SK-N-SH (cell line): ENCODE results near the gene CA7. TPM values are rescaled to one million over a fixed set of nuclear protein-coding genes. Genes with fewer than 3 reads are reported as not detected.

ENCODE experiments used
- CTCF ChIA-PET: fragments of 300-600, 350-600 bp; formaldehyde crosslinking; extraction: SDS; loops from one replicate; lab custom pipeline; 2021; lab: Yijun Ruan, JAX
- POLR2A ChIA-PET: fragments of 350-600 bp; sonication (Branson Sonifier 250); formaldehyde crosslinking; extraction: SDS; loops from one replicate; lab custom pipeline; 2020; ENCODE audit warnings: antibody characterized with exemption, inconsistent platforms; lab: Yijun Ruan, JAX
- DNase-seq: peaks from one replicate; pipeline ENCODE4 v3.0.0; 2012
- H2AFZ ChIP-seq: fragments of 200-600 bp; sonication (generic); 2 replicates; pipeline ENCODE4 v1.8.1; 2016; ENCODE audit warnings: antibody characterized with exemption, mild to moderate bottlenecking, low read depth
- H3F3A ChIP-seq: fragments of 200-600 bp; sonication (generic); replicated peaks from 2 replicates; pipeline ENCODE3; 2016; ENCODE audit warnings: antibody characterized with exemption, mild to moderate bottlenecking; ENCODE audit not compliant: insufficient read depth
- H3K27ac ChIP-seq, 2 experiments: fragments of 200-500 bp in 1 of 2; fragments of 200-600 bp in 1 of 2; sonication (Bioruptor generic) in 1 of 2; sonication (generic), shearing (Covaris generic) in 1 of 2; 2 replicates each; pipeline versions ENCODE4 v1.5.1 to v1.6.1; 2014 to 2016; ENCODE audit warnings: low read depth in 2 of 2, inconsistent platforms in 1 of 2, low read length in 1 of 2, mild to moderate bottlenecking in 1 of 2, mixed read lengths in 1 of 2
- H3K27me3 ChIP-seq: fragments of 200-600 bp; sonication (generic), shearing (Covaris generic); 2 replicates; pipeline ENCODE4 v1.6.1; 2016; ENCODE audit warnings: mixed run types; ENCODE audit not compliant: insufficient read depth
- H3K36me3 ChIP-seq, 2 experiments: fragments of 200-500 bp in 1 of 2; fragments of 200-600 bp in 1 of 2; sonication (Bioruptor generic) in 1 of 2; sonication (generic) in 1 of 2; replicated peaks in 1 of 2; 2 replicates each; pipeline versions ENCODE3 to v1.5.1; 2014 to 2016; ENCODE audit warnings: low read length in 1 of 2, mild to moderate bottlenecking in 1 of 2; ENCODE audit not compliant: insufficient read depth in 2 of 2, control insufficient read depth in 1 of 2
- H3K4me1 ChIP-seq, 2 experiments: fragments of 200-500 bp in 1 of 2; fragments of 200-600 bp in 1 of 2; sonication (Bioruptor generic) in 1 of 2; sonication (generic), shearing (Covaris generic) in 1 of 2; 2 replicates each; pipeline versions ENCODE4 v1.5.1 to v1.6.1; 2014 to 2016; ENCODE audit warnings: low read depth in 1 of 2, low read length in 1 of 2, mixed run types in 1 of 2; ENCODE audit not compliant: insufficient read depth in 2 of 2, control insufficient read depth in 1 of 2
- H3K4me2 ChIP-seq: fragments of 200-600 bp; sonication (generic), shearing (Covaris generic); 2 replicates; pipeline ENCODE4 v1.6.1; 2017; ENCODE audit warnings: mixed run types
- H3K4me3 ChIP-seq, 2 experiments: fragments of 200-500 bp in 1 of 2; fragments of 200-600 bp in 1 of 2; sonication (Bioruptor generic) in 1 of 2; sonication (generic), shearing (Covaris generic) in 1 of 2; 2 replicates each; pipeline versions ENCODE4 v1.5.1 to v1.8.1; 2014 to 2016; ENCODE audit warnings: low read depth in 2 of 2, inconsistent platforms in 1 of 2, low read length in 1 of 2, mild to moderate bottlenecking in 1 of 2, mixed read lengths in 1 of 2, moderate library complexity in 1 of 2
- H3K79me2 ChIP-seq: fragments of 200-600 bp; sonication (generic); 2 replicates; pipeline ENCODE4 v1.8.1; 2017; ENCODE audit warnings: mild to moderate bottlenecking; ENCODE audit not compliant: insufficient read depth
- H3K9ac ChIP-seq: fragments of 200-600 bp; sonication (generic); 2 replicates; pipeline ENCODE4 v1.6.1; 2017; ENCODE audit warnings: mixed run types
- H3K9me2 ChIP-seq: fragments of 200-600 bp; sonication (generic); 2 replicates; pipeline ENCODE4 v1.6.1; 2017; ENCODE audit warnings: mixed run types
- H3K9me3 ChIP-seq: fragments of 200-600 bp; sonication (generic); 2 replicates; pipeline ENCODE4 v1.6.1; 2017; ENCODE audit warnings: mixed run types, mild to moderate bottlenecking, moderate library complexity
- H4K20me1 ChIP-seq: fragments of 200-600 bp; sonication (generic); 2 replicates; pipeline ENCODE4 v1.6.1; 2017; ENCODE audit warnings: mild to moderate bottlenecking, mixed run types; ENCODE audit not compliant: insufficient read depth
- CHD2 ChIP-seq: fragments of 150-350 bp; IDR thresholded peaks from 2 replicates; pipeline ENCODE4 v1.6.1; 2018; ENCODE audit warnings: low read length; ENCODE audit not compliant: partially characterized antibody
- CTCF ChIP-seq: fragments of 200-600 bp; sonication (generic); IDR thresholded peaks from 2 replicates; pipeline ENCODE4 v1.6.1; 2017; ENCODE audit warnings: antibody characterized with exemption, mild to moderate bottlenecking, moderate library complexity
- ELF1 ChIP-seq: IDR thresholded peaks from 2 replicates; pipeline ENCODE4 v1.4.0; 2012
- EZH2phosphoT487 ChIP-seq: fragments of 200-600 bp; sonication (generic); IDR thresholded peaks from 2 replicates; pipeline ENCODE4 v1.6.1; 2017; ENCODE audit warnings: low read depth, mixed run types, mild to moderate bottlenecking, antibody characterized with exemption, moderate library complexity, borderline replicate concordance
- FOSL2 ChIP-seq: IDR thresholded peaks from 2 replicates; pipeline ENCODE4 v1.4.0; 2012; ENCODE audit warnings: low read depth, mild to moderate bottlenecking, moderate library complexity, borderline replicate concordance
- FOXM1 ChIP-seq: IDR thresholded peaks from 2 replicates; pipeline ENCODE4 v1.4.0; 2012; ENCODE audit warnings: low read depth, mild to moderate bottlenecking
- IRF3 ChIP-seq: fragments of 150-350 bp; IDR thresholded peaks from 2 replicates; pipeline ENCODE4 v1.6.1; 2016; ENCODE audit warnings: mild to moderate bottlenecking, low read depth, low read length
- JUND ChIP-seq: IDR thresholded peaks from 2 replicates; pipeline ENCODE4 v1.4.0; 2012
- MXI1 ChIP-seq: IDR thresholded peaks from 2 replicates; pipeline ENCODE4 v1.6.1; 2012; ENCODE audit warnings: mild to moderate bottlenecking, low read depth, low read length, improper control_type of control experiment
- NFIC ChIP-seq: IDR thresholded peaks from 2 replicates; pipeline ENCODE4 v1.4.0; 2012; ENCODE audit warnings: borderline replicate concordance
- NRF1 ChIP-seq: IDR thresholded peaks from 2 replicates; pipeline ENCODE4 v1.6.1; 2012; ENCODE audit warnings: low read depth, mild to moderate bottlenecking, low read length
- POLR2AphosphoS5 ChIP-seq: IDR thresholded peaks from 2 replicates; pipeline ENCODE4 v1.6.1; 2012; ENCODE audit warnings: low read depth, low read length
- RAD21 ChIP-seq: IDR thresholded peaks from 2 replicates; pipeline ENCODE4 v1.6.1; 2012; ENCODE audit warnings: mild to moderate bottlenecking, low read length
- RCOR1 ChIP-seq: fragments of 150-350 bp; IDR thresholded peaks from 2 replicates; pipeline ENCODE4 v1.6.1; 2017; ENCODE audit warnings: antibody characterized with exemption, low read length
- RXRA ChIP-seq: IDR thresholded peaks from 2 replicates; pipeline ENCODE4 v1.4.0; 2012; ENCODE audit warnings: low read depth, mild to moderate bottlenecking, borderline replicate concordance
- SIN3A ChIP-seq: IDR thresholded peaks from 2 replicates; pipeline ENCODE4 v1.6.1; 2012; ENCODE audit warnings: low read depth, mild to moderate bottlenecking, low read length, moderate library complexity, borderline replicate concordance
- TAF1 ChIP-seq: IDR thresholded peaks from 2 replicates; pipeline ENCODE4 v1.6.1; 2012; ENCODE audit warnings: low read depth, mild to moderate bottlenecking, low read length, moderate library complexity, borderline replicate concordance
- USF1 ChIP-seq: IDR thresholded peaks from 2 replicates; pipeline ENCODE4 v1.4.0; 2012; ENCODE audit warnings: low read depth, borderline replicate concordance
- YY1 ChIP-seq: IDR thresholded peaks from 2 replicates; pipeline ENCODE4 v1.4.0; 2012; ENCODE audit warnings: low read depth, mild to moderate bottlenecking
- WGBS: methylation state at CpG from one replicate; pipeline ENCODE4 v1.1.6; 2017; ENCODE audit warnings: low lambda C conversion rate; 5-methylcytosine and 5-hydroxymethylcytosine counted together
- polyA plus RNA-seq, 3 experiments: library from polyadenylated mRNA; depleted of rRNA; stranded (reverse); fragments of >200 nt; gene quantifications; 2 replicates each; pipeline ENCODE4 v1.2.3, GENCODE V29; 2012
- TF ChIP-seq, protein P1 (sequence below): IDR thresholded peaks from 2 replicates; pipeline ENCODE4 v1.6.1; 2012; ENCODE audit warnings: mild to moderate bottlenecking, low read depth, low read length, moderate library complexity
- TF ChIP-seq, protein P2 (sequence below): IDR thresholded peaks from 2 replicates; pipeline ENCODE4 v1.4.0; 2012; ENCODE audit warnings: low read depth

Gene CA7
- polyA plus RNA-seq, 1 of the 3 experiments (the other 2 are of a cell fraction), result 0.12 TPM

- H3K79me2 ChIP-seq, result no peaks in the 10 kb centered on the region
- TF ChIP-seq, protein P1, sequence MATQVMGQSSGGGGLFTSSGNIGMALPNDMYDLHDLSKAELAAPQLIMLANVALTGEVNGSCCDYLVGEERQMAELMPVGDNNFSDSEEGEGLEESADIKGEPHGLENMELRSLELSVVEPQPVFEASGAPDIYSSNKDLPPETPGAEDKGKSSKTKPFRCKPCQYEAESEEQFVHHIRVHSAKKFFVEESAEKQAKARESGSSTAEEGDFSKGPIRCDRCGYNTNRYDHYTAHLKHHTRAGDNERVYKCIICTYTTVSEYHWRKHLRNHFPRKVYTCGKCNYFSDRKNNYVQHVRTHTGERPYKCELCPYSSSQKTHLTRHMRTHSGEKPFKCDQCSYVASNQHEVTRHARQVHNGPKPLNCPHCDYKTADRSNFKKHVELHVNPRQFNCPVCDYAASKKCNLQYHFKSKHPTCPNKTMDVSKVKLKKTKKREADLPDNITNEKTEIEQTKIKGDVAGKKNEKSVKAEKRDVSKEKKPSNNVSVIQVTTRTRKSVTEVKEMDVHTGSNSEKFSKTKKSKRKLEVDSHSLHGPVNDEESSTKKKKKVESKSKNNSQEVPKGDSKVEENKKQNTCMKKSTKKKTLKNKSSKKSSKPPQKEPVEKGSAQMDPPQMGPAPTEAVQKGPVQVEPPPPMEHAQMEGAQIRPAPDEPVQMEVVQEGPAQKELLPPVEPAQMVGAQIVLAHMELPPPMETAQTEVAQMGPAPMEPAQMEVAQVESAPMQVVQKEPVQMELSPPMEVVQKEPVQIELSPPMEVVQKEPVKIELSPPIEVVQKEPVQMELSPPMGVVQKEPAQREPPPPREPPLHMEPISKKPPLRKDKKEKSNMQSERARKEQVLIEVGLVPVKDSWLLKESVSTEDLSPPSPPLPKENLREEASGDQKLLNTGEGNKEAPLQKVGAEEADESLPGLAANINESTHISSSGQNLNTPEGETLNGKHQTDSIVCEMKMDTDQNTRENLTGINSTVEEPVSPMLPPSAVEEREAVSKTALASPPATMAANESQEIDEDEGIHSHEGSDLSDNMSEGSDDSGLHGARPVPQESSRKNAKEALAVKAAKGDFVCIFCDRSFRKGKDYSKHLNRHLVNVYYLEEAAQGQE, result no peak
- TF ChIP-seq, all 33 proteins: peak for 0
- H4K20me1 ChIP-seq, result no peaks in the 10 kb centered on the region
- no peaks in the 10 kb centered on the region for H3K36me3 ChIP-seq
- no peak overlapping the region for H3K4me2 ChIP-seq
- no peak overlapping the region for H3K27ac ChIP-seq
- H3K9me3 ChIP-seq, result no peaks in the 10 kb centered on the region
- H2AFZ ChIP-seq, result no peak overlapping the region
- no peaks in the 10 kb centered on the region for H3F3A ChIP-seq
- ChIA-PET POLR2A (no interaction called here), CTCF (interaction anchor here (9.7 to 10.1 kb wide), 2 partner anchors 10 to 26 kb away, joined by 68 to 82 read pairs; partner anchors contain the start of gene NAE1)
- peaks cover 0 to 8% of the 10 kb centered on the region in 2 experiments; a peak in 1 of 4 replicates for H3K4me1 ChIP-seq
- H3K9me2 ChIP-seq, result no peaks in the 10 kb centered on the region
- 16% methylated on average over 3 of the region's 3 CpGs for WGBS
- DNase-seq, result no peak
- H3K4me3 ChIP-seq, result no peak overlapping the region
- peaks cover 15% of the 10 kb centered on the region; the same call in 1 of the 2 replicates for H3K27me3 ChIP-seq
- no peak overlapping the region for H3K9ac ChIP-seq
Observed at GRCh38 chr16:66840883-66841282, 3.3 kb upstream of the CA7 start.

- DNase-seq, result no peak
- peaks cover 15% of the 10 kb centered on the region; the same call in 1 of the 2 replicates for H3K27me3 ChIP-seq
- 87% methylated on average over 4 of the region's 4 CpGs for WGBS
- no peak overlapping the region for H2AFZ ChIP-seq
- ChIA-PET POLR2A (no interaction called here), CTCF (interaction anchor here (9.7 to 10.1 kb wide), 2 partner anchors 11 to 26 kb away, joined by 68 to 82 read pairs; partner anchors contain the start of gene NAE1)
- no peak overlapping the region for H3K4me2 ChIP-seq
- no peak overlapping the region for H3K9ac ChIP-seq
- no peak overlapping the region for H3K4me3 ChIP-seq
- no peaks in the 10 kb centered on the region for H3K9me3 ChIP-seq
- H3F3A ChIP-seq, result no peaks in the 10 kb centered on the region
- no peaks in the 10 kb centered on the region for H3K9me2 ChIP-seq
- TF ChIP-seq CHD2, result no peak
- TF ChIP-seq SIN3A, result no peak
- TF ChIP-seq RAD21, result no peak
- no peak for TF ChIP-seq FOXM1
- TF ChIP-seq POLR2AphosphoS5, result no peak
- no peak for TF ChIP-seq RCOR1
- TF ChIP-seq NFIC, result no peak
- TF ChIP-seq, protein P2, sequence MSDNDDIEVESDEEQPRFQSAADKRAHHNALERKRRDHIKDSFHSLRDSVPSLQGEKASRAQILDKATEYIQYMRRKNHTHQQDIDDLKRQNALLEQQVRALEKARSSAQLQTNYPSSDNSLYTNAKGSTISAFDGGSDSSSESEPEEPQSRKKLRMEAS, result no peak
- TF ChIP-seq ELF1, result no peak
- no peak for TF ChIP-seq YY1
- TF ChIP-seq RXRA, result no peak
- TF ChIP-seq JUND, result no peak
- no peak for TF ChIP-seq IRF3
- TF ChIP-seq FOSL2, result no peak
- TF ChIP-seq USF1, result no peak
- TF ChIP-seq NRF1, result no peak
- no peak for TF ChIP-seq MXI1
- no peak for TF ChIP-seq TAF1
- no peak for TF ChIP-seq EZH2phosphoT487
- TF ChIP-seq CTCF, result no peak
- H4K20me1 ChIP-seq, result no peaks in the 10 kb centered on the region
- H3K79me2 ChIP-seq, result no peaks in the 10 kb centered on the region
- H3K27ac ChIP-seq, result no peak overlapping the region
- peaks cover 0 to 8% of the 10 kb centered on the region in 2 experiments; a peak in 1 of 4 replicates for H3K4me1 ChIP-seq
- H3K36me3 ChIP-seq, result no peaks in the 10 kb centered on the region
Observed at GRCh38 chr16:66841366-66841765, 2.8 kb upstream of the CA7 start.
